ENCODE results near the gene BAG1.

BAG1 gene

GRCh38 chr9:33256236-33256635 lies 8.3 kb downstream of the BAG1 start:
- Histone ChIP-seq H3K4me3 (ENCODE audit: low read length in 2 of 2) (no peak overlapping the region), H3K4me1 (ENCODE audit: control insufficient read depth, insufficient read depth, low read length) (no peaks in the 10 kb centered on the region), H3K9me3 (ENCODE audit: control insufficient read depth in 2 of 2, low read length in 2 of 2) (no peaks in the 10 kb centered on the region), H3K36me3 (ENCODE audit: control insufficient read depth in 2 of 2, insufficient read depth in 2 of 2, low read length in 2 of 2) (peaks cover 67 to 72% of the 10 kb centered on the region in 2 donors), H3K27ac (ENCODE audit: low read length) (no peak overlapping the region), H3K27me3 (ENCODE audit: control insufficient read depth in 1 of 2, insufficient read depth in 2 of 2, low read length in 2 of 2) (no peaks in the 10 kb centered on the region), H3K9ac (ENCODE audit: low read length in 2 of 2) (no peak overlapping the region)

GRCh38 chr9:33255471-33255870 lies 9.0 kb downstream of the BAG1 start:
- Histone ChIP-seq H3K27ac (ENCODE audit: low read length) (no peak overlapping the region), H3K4me1 (ENCODE audit: control insufficient read depth, insufficient read depth, low read length) (no peaks in the 10 kb centered on the region), H3K9ac (ENCODE audit: low read length in 2 of 2) (no peak overlapping the region), H3K9me3 (ENCODE audit: control insufficient read depth in 2 of 2, low read length in 2 of 2) (no peaks in the 10 kb centered on the region), H3K36me3 (ENCODE audit: control insufficient read depth in 2 of 2, insufficient read depth in 2 of 2, low read length in 2 of 2) (peaks cover 60 to 68% of the 10 kb centered on the region in 2 donors), H3K27me3 (ENCODE audit: control insufficient read depth in 1 of 2, insufficient read depth in 2 of 2, low read length in 2 of 2) (no peaks in the 10 kb centered on the region), H3K4me3 (ENCODE audit: low read length in 2 of 2) (no peak overlapping the region)

DNA sequence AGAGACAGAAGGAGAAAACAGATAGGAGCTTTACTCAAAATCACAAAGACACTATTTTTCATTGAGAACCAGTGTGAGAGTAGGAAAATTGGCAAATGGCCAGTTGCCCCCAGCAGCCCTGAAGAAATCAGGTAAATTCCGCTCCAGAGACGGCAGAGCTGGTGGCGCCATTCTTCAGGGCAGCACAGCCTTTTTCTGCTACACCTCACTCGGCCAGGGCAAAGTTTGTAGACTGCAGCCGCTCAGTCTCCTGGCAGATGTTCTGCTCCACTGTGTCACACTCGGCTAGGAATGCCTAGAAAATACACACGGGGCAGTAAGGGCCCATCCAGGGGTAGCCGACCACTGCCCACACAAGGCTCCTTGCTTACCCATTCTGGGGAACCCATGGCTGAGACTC lies 9.5 kb downstream of the BAG1 start:
- H3K27ac ChIP-seq (ENCODE audit: low read length) = no peak overlapping the region
- H3K9ac ChIP-seq (ENCODE audit: low read length in 2 of 2) = no peak overlapping the region
- H3K9me3 ChIP-seq (ENCODE audit: control insufficient read depth in 2 of 2, low read length in 2 of 2) = no peaks in the 10 kb centered on the region
- H3K36me3 ChIP-seq (ENCODE audit: control insufficient read depth in 2 of 2, insufficient read depth in 2 of 2, low read length in 2 of 2) = peaks cover 56 to 64% of the 10 kb centered on the region in 2 donors
- no peaks in the 10 kb centered on the region for H3K27me3 ChIP-seq (ENCODE audit: control insufficient read depth in 1 of 2, insufficient read depth in 2 of 2, low read length in 2 of 2)
- no peaks in the 10 kb centered on the region for H3K4me1 ChIP-seq (ENCODE audit: control insufficient read depth, insufficient read depth, low read length)
- H3K4me3 ChIP-seq (ENCODE audit: low read length in 2 of 2) = no peak overlapping the region

DNA sequence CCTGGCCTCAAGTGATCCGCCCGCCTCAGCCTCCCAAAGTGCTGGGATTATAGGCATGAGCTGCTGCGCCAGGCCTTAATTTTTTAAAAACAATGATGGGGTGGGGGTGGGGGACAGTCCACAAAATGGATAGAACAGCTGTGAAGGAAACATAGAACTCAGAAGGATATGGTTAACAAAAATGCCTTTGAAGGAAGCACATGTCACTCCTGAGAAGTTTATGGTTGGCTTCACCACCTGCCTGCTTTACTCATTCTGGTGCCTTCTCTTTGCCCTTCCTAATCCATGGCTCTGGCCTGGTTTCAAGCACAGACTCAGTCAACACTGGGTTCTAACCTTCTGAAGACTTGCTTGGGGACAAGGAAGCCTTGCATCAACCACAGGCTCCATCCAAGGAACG lies 10.3 kb downstream of the BAG1 start:
- H3K9me3 ChIP-seq (ENCODE audit: control insufficient read depth in 2 of 2, low read length in 2 of 2) = no peaks in the 10 kb centered on the region
- H3K4me3 ChIP-seq (ENCODE audit: low read length in 2 of 2) = no peak overlapping the region
- no peaks in the 10 kb centered on the region for H3K4me1 ChIP-seq (ENCODE audit: control insufficient read depth, insufficient read depth, low read length)
- no peak overlapping the region for H3K27ac ChIP-seq (ENCODE audit: low read length)
- H3K36me3 ChIP-seq (ENCODE audit: control insufficient read depth in 2 of 2, insufficient read depth in 2 of 2, low read length in 2 of 2) = peaks cover 49 to 59% of the 10 kb centered on the region in 2 donors
- H3K27me3 ChIP-seq (ENCODE audit: control insufficient read depth in 1 of 2, insufficient read depth in 2 of 2, low read length in 2 of 2) = no peaks in the 10 kb centered on the region
- H3K9ac ChIP-seq (ENCODE audit: low read length in 2 of 2) = no peak overlapping the region

- Histone ChIP-seq H3K9me3 (ENCODE audit: control insufficient read depth in 2 of 2, low read length in 2 of 2) (no peaks in the 10 kb centered on the region), H3K4me3 (ENCODE audit: low read length in 2 of 2) (no peak overlapping the region), H3K9ac (ENCODE audit: low read length in 2 of 2) (no peak overlapping the region), H3K36me3 (ENCODE audit: control insufficient read depth in 2 of 2, insufficient read depth in 2 of 2, low read length in 2 of 2) (peaks cover 21 to 37% of the 10 kb centered on the region in 2 donors), H3K4me1 (ENCODE audit: control insufficient read depth, insufficient read depth, low read length) (no peaks in the 10 kb centered on the region), H3K27ac (ENCODE audit: low read length) (no peak overlapping the region), H3K27me3 (ENCODE audit: control insufficient read depth in 1 of 2, insufficient read depth in 2 of 2, low read length in 2 of 2) (no peaks in the 10 kb centered on the region)
Measured at GRCh38 chr9:33250458-33250995, 14.0 kb downstream of the BAG1 start.

DNA sequence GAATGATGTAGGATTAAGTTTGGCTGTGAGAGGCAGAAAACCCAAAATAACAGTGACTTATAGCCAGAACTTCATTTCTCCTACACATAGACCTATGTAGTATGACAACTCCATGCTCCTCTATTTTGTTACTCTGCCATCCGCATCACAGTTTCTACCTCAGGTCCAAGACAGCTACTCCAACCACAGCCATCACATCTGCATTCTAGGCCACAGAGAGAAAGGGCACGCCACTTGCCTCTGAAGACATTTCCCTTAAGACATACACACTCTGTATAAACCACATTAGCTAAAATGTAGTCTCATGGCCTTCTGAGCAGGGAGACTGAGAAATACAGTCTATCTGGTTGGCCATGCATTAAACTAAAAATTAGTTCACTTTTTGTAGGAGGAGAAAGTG lies 14.5 kb downstream of the BAG1 start:
- Histone ChIP-seq H3K36me3 (ENCODE audit: control insufficient read depth in 2 of 2, insufficient read depth in 2 of 2, low read length in 2 of 2) (peaks cover 16 to 32% of the 10 kb centered on the region in 2 donors), H3K4me1 (ENCODE audit: control insufficient read depth, insufficient read depth, low read length) (no peaks in the 10 kb centered on the region), H3K27ac (ENCODE audit: low read length) (no peak overlapping the region), H3K9ac (ENCODE audit: low read length in 2 of 2) (no peak overlapping the region), H3K4me3 (ENCODE audit: low read length in 2 of 2) (no peak overlapping the region), H3K9me3 (ENCODE audit: control insufficient read depth in 2 of 2, low read length in 2 of 2) (no peaks in the 10 kb centered on the region), H3K27me3 (ENCODE audit: control insufficient read depth in 1 of 2, insufficient read depth in 2 of 2, low read length in 2 of 2) (no peaks in the 10 kb centered on the region)

DNA sequence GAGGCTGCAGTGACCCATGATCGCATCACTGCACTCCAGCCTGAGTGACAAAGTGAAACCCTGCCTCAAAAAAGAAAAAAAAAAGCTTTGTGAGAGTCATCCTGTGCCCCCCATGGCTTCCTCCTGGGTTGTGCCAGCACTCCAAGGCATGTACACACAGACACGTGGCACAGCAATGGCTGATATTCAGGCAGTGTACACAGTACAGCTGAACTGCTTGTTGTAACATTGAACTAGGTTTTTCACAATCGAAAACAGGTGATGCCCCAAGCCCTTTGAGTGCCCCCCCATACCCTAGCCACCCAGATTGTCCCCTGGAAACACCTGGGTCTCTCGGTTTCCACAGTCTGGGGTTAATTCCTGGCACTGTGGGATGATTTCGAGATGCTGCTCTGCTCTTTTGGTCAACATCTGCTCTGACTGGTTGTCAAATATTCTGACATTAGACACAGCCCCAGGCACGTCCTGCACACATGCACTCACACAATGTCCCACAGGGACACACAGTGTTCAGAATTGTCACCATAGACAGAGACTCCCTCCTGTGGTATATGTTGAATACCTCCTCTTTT lies 15.3 kb downstream of the BAG1 start:
- Histone ChIP-seq H3K4me1 (ENCODE audit: control insufficient read depth, insufficient read depth, low read length) (no peaks in the 10 kb centered on the region), H3K4me3 (ENCODE audit: low read length in 2 of 2) (no peak overlapping the region), H3K9ac (ENCODE audit: low read length in 2 of 2) (no peak overlapping the region)

GRCh38 chr9:33248606-33249005 lies 15.9 kb downstream of the BAG1 start:
- Histone ChIP-seq H3K4me1 (ENCODE audit: control insufficient read depth, insufficient read depth, low read length) (no peaks in the 10 kb centered on the region), H3K27me3 (ENCODE audit: control insufficient read depth in 1 of 2, insufficient read depth in 2 of 2, low read length in 2 of 2) (no peaks in the 10 kb centered on the region), H3K4me3 (ENCODE audit: low read length in 2 of 2) (no peak overlapping the region), H3K27ac (ENCODE audit: low read length) (no peak overlapping the region), H3K9ac (ENCODE audit: low read length in 2 of 2) (no peak overlapping the region), H3K36me3 (ENCODE audit: control insufficient read depth in 2 of 2, insufficient read depth in 2 of 2, low read length in 2 of 2) (peaks cover 8 to 24% of the 10 kb centered on the region in 2 donors), H3K9me3 (ENCODE audit: control insufficient read depth in 2 of 2, low read length in 2 of 2) (no peaks in the 10 kb centered on the region)

More for the DNA sequence above, 15.3 kb downstream of the BAG1 start:
- H3K27me3 ChIP-seq (ENCODE audit: control insufficient read depth in 1 of 2, insufficient read depth in 2 of 2, low read length in 2 of 2) = no peaks in the 10 kb centered on the region
- no peaks in the 10 kb centered on the region for H3K9me3 ChIP-seq (ENCODE audit: control insufficient read depth in 2 of 2, low read length in 2 of 2)
- H3K36me3 ChIP-seq (ENCODE audit: control insufficient read depth in 2 of 2, insufficient read depth in 2 of 2, low read length in 2 of 2) = peaks cover 9 to 24% of the 10 kb centered on the region in 2 donors
- H3K27ac ChIP-seq (ENCODE audit: low read length) = no peak overlapping the region

- Histone ChIP-seq H3K9ac (ENCODE audit: low read length in 2 of 2) (no peak overlapping the region), H3K4me1 (ENCODE audit: control insufficient read depth, insufficient read depth, low read length) (no peaks in the 10 kb centered on the region), H3K4me3 (ENCODE audit: low read length in 2 of 2) (no peak overlapping the region), H3K9me3 (ENCODE audit: control insufficient read depth in 2 of 2, low read length in 2 of 2) (no peaks in the 10 kb centered on the region), H3K27me3 (ENCODE audit: control insufficient read depth in 1 of 2, insufficient read depth in 2 of 2, low read length in 2 of 2) (peaks cover 0 to 3% of the 10 kb centered on the region in 2 donors), H3K27ac (ENCODE audit: low read length) (no peak overlapping the region), H3K36me3 (ENCODE audit: control insufficient read depth in 2 of 2, insufficient read depth in 2 of 2, low read length in 2 of 2) (peaks cover 0 to 11% of the 10 kb centered on the region in 2 donors)
Measured at GRCh38 chr9:33246269-33246860, 18.1 kb downstream of the BAG1 start.

GRCh38 chr9:33245341-33245740 lies 19.2 kb downstream of the BAG1 start:
- no peaks in the 10 kb centered on the region for H3K9me3 ChIP-seq (ENCODE audit: control insufficient read depth in 2 of 2, low read length in 2 of 2)
- H3K9ac ChIP-seq (ENCODE audit: low read length in 2 of 2) = no peak overlapping the region
- peaks cover 0 to 11% of the 10 kb centered on the region in 2 donors for H3K36me3 ChIP-seq (ENCODE audit: control insufficient read depth in 2 of 2, insufficient read depth in 2 of 2, low read length in 2 of 2)
- no peaks in the 10 kb centered on the region for H3K4me1 ChIP-seq (ENCODE audit: control insufficient read depth, insufficient read depth, low read length)
- H3K4me3 ChIP-seq (ENCODE audit: low read length in 2 of 2) = no peak overlapping the region
- no peak overlapping the region for H3K27ac ChIP-seq (ENCODE audit: low read length)
- peaks cover 0 to 3% of the 10 kb centered on the region in 2 donors for H3K27me3 ChIP-seq (ENCODE audit: control insufficient read depth in 1 of 2, insufficient read depth in 2 of 2, low read length in 2 of 2)

DNA sequence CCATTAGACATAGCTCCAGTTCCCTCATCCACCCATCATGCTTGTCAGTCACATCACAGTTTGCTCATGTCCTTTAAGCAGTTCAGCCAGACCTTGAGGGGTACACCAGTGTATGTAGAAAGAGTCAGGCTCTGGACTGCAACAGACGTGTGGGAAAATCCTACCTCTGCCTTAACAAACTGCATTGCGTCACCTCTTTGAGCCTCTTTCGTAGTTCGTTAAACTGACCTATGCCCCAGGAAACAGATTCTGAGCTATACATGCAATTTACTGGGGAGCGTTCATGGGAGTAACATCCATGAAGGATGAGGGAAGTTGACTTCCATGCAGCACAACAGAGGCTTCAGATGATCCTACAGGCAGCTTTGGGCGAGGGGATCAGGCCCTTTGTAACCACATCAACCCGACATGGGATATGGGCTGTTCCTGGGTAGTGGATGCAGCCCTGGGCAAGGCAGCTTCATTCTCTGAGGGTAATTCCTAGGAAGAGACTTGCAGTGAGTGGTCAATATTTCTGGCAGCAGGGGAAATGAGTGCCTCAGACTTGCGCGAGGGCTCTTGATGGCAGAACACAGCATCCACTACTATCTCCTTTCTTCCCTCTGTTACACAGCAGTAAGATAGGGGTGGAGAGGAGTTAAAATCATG lies 20.2 kb downstream of the BAG1 start:
- Histone ChIP-seq H3K36me3 (ENCODE audit: control insufficient read depth in 2 of 2, insufficient read depth in 2 of 2, low read length in 2 of 2) (peaks cover 0 to 8% of the 10 kb centered on the region in 2 donors), H3K27ac (ENCODE audit: low read length) (no peak overlapping the region)

More for the DNA sequence above, 20.2 kb downstream of the BAG1 start:
- H3K27me3 ChIP-seq (ENCODE audit: control insufficient read depth in 1 of 2, insufficient read depth in 2 of 2, low read length in 2 of 2) = peaks cover 0 to 3% of the 10 kb centered on the region in 2 donors
- no peaks in the 10 kb centered on the region for H3K4me1 ChIP-seq (ENCODE audit: control insufficient read depth, insufficient read depth, low read length)
- no peak overlapping the region for H3K9ac ChIP-seq (ENCODE audit: low read length in 2 of 2)
- H3K9me3 ChIP-seq (ENCODE audit: control insufficient read depth in 2 of 2, low read length in 2 of 2) = no peaks in the 10 kb centered on the region
- H3K4me3 ChIP-seq (ENCODE audit: low read length in 2 of 2) = no peak overlapping the region

Measured in stomach smooth muscle (tissue), 2 donors.